Measurements from ENCODE around the gene TP53TG3.
"Not testable (repeated sequence)": the region's sequence is repeated elsewhere in the genome, so short reads cannot be mapped to it uniquely, and the experiment has no call there.

The TP53TG3 gene, protein sequence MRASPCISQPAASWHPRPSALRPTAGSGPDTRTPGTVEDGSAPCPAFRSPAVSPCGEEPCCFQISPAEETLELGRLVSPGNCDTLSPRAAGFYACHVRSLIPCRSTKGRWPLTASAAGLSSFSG

DNA sequence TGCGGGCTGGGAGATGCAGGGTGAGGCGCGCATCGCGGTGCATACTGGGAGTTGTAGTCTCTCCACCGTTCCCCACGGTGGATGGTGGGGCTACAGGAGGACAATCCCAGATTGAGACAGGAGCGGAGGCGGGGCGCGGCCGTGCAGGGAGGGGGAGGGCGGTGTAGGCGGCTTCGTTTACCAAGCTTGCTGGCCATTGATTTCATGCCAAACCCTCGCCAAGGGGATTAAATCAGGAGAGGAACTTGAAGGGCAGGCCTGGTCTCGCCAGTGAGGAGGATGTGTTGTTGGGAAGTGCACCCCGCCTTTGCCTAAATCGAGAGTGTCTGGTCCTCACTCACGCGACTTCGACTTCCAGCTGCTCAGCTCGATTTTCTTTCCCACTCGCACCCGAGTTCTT lies at the start of gene TP53TG3:
TSS of gene TP53TG3 (minus strand) at position 101 of the 400 bp plus-strand sequence. CDS start at position 33, 68 bp downstream.
- DNase-seq; H3K27ac ChIP-seq; H3K9me3 ChIP-seq (ENCODE audit: severe bottlenecking); H3K4me3 ChIP-seq (ENCODE audit: low read depth, low read length); H3K27me3 ChIP-seq (ENCODE audit: insufficient read depth, low read depth, severe bottlenecking); H3K36me3 ChIP-seq: not testable (repeated sequence)

DNA sequence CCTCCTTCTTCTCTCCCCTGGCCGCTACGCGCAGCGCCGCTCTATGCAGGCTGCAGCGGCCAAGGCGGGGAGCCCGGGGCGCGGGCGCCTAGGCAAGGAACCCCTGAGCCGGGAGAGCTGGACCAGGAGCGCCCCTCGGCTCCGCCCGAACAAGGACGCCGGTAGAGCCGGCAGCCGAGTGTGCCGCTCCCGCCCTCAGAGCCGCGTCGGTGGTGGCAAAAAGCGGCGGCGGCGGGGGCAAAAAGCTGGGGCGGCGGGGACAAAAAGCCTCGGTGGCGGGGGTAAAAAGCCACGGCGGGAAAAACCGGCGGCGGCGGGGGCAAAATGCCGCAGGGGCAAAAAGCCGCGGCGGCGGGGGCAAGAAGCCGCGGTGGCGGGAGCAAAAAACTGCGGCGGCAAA lies 25.1 kb downstream of the TP53TG3 start:
- not testable (repeated sequence) for H3K27ac ChIP-seq; DNase-seq; H3K9me3 ChIP-seq (ENCODE audit: severe bottlenecking)

DNA sequence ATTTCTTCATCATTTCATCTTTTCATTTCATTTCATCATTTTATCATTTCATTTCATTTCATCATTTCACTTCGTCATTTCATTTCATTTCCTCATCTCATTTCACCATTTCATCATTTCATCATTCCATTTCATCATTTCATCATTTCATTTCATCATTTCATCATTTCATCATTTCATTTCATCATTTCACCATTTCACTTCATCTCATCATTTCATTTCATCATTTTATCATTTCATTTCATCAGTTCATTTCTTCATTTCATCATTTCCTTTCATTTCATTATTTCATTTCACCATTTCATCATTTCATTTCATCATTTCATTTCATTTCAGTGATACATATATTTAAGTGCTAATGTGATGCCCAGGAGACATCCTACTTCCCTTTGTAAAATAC lies 28.4 kb downstream of the TP53TG3 start:
- not testable (repeated sequence) for H3K27me3 ChIP-seq (ENCODE audit: insufficient read depth, low read depth, severe bottlenecking); H3K4me3 ChIP-seq (ENCODE audit: low read depth, low read length); H3K36me3 ChIP-seq; DNase-seq; H3K9me3 ChIP-seq (ENCODE audit: severe bottlenecking); H3K27ac ChIP-seq

More for the DNA sequence above, 25.1 kb downstream of the TP53TG3 start:
- not testable (repeated sequence) for H3K36me3 ChIP-seq; H3K27me3 ChIP-seq (ENCODE audit: insufficient read depth, low read depth, severe bottlenecking); H3K4me3 ChIP-seq (ENCODE audit: low read depth, low read length)

DNA sequence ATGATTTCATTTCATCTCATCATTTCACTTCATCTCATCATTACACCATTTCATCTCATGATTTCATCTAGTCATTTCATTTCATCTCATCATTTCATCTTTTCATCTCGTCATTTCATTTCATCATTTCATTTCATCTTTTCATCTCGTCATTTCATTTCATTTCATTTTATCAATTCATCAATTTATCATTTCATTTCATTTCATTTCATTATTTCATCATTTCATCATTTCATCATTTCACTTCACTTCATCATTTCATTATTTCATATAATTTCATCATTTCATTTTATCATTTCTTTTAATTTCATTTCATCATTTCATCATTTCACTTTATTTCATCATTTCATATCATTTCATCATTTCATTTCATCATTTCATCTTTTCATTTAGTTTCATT lies 29.2 kb downstream of the TP53TG3 start:
- H3K27me3 ChIP-seq (ENCODE audit: insufficient read depth, low read depth, severe bottlenecking); H3K27ac ChIP-seq; H3K4me3 ChIP-seq (ENCODE audit: low read depth, low read length); DNase-seq; H3K36me3 ChIP-seq; H3K9me3 ChIP-seq (ENCODE audit: severe bottlenecking): not testable (repeated sequence)

DNA sequence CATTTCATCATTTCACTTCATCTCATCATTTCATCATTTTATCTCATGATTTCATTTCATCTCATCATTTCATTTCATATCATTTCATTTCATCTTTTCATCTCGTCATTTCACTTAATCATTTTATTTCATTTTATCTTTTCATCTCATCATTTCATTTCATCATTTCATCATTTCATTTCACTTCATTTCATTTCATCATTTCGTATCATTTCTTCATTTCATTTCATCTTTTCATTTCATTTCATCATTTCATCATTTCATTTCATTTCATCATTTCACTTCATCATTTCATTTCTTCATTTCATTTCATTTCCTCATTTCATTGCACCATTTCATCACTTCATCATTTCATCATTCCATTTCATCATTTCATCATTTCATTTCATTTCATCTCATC lies 29.8 kb downstream of the TP53TG3 start:
- not testable (repeated sequence) for H3K9me3 ChIP-seq (ENCODE audit: severe bottlenecking); H3K4me3 ChIP-seq (ENCODE audit: low read depth, low read length); H3K27me3 ChIP-seq (ENCODE audit: insufficient read depth, low read depth, severe bottlenecking); DNase-seq; H3K27ac ChIP-seq; H3K36me3 ChIP-seq

DNA sequence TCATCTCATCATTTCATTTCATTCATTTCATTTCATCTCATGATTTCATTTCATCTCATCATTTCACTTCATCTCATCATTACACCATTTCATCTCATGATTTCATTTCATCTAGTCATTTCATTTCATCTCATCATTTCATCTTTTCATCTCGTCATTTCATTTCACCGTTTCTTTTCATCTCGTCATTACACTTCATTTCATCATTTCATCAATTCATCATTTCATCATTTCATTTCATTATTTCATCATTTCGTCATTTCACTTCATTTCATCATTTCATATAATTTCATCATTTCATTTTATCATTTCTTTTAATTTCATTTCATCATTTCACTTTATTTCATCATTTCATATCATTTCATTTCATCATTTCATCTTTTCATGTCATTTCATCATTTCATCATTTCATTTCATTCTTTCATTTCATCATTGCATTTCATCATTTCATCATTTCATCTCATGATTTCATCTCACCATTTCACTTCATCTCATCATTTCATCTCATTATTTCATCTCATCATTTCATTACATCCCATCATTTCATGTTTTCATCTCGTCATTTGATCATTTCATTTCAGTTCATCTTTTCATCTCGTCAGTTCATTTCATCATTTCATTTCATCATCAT lies 30.6 kb downstream of the TP53TG3 start:
- H3K4me3 ChIP-seq (ENCODE audit: low read depth, low read length); H3K36me3 ChIP-seq; DNase-seq; H3K27me3 ChIP-seq (ENCODE audit: insufficient read depth, low read depth, severe bottlenecking); H3K9me3 ChIP-seq (ENCODE audit: severe bottlenecking); H3K27ac ChIP-seq: not testable (repeated sequence)

DNA sequence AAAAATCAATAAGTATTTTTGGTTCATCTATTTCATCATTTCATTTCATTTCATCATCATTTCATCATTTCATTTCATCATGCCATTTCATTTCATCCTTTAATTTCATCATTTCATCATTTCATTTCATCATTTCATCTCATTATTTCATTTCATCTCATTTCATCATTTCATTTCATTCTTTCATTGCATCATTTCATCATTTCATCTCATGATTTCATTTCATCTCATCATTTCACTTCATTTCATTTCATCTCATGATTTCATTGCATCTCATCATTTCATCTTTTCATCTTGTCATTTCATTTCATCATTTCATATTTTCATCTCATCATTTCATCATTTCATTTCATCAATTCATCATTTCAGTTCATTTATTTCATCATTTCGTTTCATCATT lies 31.2 kb downstream of the TP53TG3 start:
- H3K27ac ChIP-seq; H3K27me3 ChIP-seq (ENCODE audit: insufficient read depth, low read depth, severe bottlenecking); H3K4me3 ChIP-seq (ENCODE audit: low read depth, low read length); H3K9me3 ChIP-seq (ENCODE audit: severe bottlenecking); DNase-seq; H3K36me3 ChIP-seq: not testable (repeated sequence)

DNA sequence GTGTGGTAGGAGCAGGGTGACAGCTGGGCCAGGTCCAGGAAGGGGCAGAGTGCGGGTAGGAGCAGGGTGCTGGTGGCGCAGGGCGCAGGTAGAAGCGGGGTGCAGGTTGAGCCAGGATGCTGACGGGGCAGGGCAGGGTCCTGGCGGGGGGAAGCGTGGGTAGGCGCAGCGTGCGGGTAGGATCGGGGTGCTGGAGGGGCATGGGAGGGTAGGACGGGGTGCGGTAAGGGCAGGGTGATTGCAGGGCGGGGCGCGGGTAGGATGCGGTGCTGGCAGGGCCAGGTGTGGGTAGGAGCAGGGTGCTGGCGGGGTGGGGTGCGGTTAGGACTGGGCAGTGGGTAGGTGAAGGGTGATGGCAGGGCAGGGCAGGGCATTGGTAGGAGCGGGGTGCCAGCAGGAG lies 38.4 kb downstream of the TP53TG3 start:
- H3K4me3 ChIP-seq (ENCODE audit: low read depth, low read length); H3K27ac ChIP-seq; DNase-seq; H3K36me3 ChIP-seq; H3K27me3 ChIP-seq (ENCODE audit: insufficient read depth, low read depth, severe bottlenecking); H3K9me3 ChIP-seq (ENCODE audit: severe bottlenecking): not testable (repeated sequence)

DNA sequence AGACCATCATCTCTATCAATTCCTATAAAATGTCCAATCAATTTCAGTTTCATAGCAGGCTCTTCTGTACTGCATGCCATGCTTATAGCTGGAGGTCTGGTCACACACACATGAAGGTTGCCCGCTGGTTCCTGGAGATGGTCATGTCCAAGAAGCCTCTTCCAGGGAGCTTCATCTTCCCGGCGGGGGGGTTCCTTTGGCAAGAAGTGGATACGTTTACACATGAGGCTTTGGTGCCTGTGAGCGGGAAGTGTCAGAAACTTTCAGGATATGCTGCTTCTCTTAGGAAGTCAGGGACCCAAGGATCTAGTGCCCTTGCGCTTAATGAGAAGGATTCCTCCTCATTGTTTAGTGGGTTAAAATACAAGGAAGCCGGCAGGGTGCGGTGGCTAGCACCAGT lies 43.9 kb downstream of the TP53TG3 start:
- not testable (repeated sequence) for H3K4me3 ChIP-seq (ENCODE audit: low read depth, low read length); H3K27me3 ChIP-seq (ENCODE audit: insufficient read depth, low read depth, severe bottlenecking)

More for the DNA sequence above, 43.9 kb downstream of the TP53TG3 start:
- H3K9me3 ChIP-seq (ENCODE audit: severe bottlenecking); H3K27ac ChIP-seq; H3K36me3 ChIP-seq; DNase-seq: not testable (repeated sequence)
